ENCODE data around the gene GALNT2. TPM values are rescaled to one million over a fixed set of nuclear protein-coding genes. Genes with fewer than 3 reads are reported as not detected.

The GALNT2 gene
- total and polyA plus RNA-seq, 2 experiments from 2014 or later = 17.8 to 48.3 TPM

GRCh38 chr1:230281556-230281955 is 214.5 kb downstream of the GALNT2 start (continued):
- no peak for TF ChIP-seq REST (IDR thresholded peaks at IDR 0.05; ENCODE audit: unreplicated experiment)
- TF ChIP-seq STAT1 (IDR thresholded peaks at IDR 0.05; ENCODE audit: unreplicated experiment) = no peak
- TF ChIP-seq POLR2AphosphoS5 (IDR thresholded peaks at IDR 0.05; ENCODE audit: low read depth) = no peak
- TF ChIP-seq ZNF114 (CRISPR knock-in tag; IDR thresholded peaks at IDR 0.05) = no peak
- TF ChIP-seq EZH2phosphoT487 (IDR thresholded peaks at IDR 0.05; ENCODE audit: unreplicated experiment) = no peak
- TF ChIP-seq EZH2 (IDR thresholded peaks at IDR 0.05; ENCODE audit: low read depth, unreplicated experiment) = no peak

DNA sequence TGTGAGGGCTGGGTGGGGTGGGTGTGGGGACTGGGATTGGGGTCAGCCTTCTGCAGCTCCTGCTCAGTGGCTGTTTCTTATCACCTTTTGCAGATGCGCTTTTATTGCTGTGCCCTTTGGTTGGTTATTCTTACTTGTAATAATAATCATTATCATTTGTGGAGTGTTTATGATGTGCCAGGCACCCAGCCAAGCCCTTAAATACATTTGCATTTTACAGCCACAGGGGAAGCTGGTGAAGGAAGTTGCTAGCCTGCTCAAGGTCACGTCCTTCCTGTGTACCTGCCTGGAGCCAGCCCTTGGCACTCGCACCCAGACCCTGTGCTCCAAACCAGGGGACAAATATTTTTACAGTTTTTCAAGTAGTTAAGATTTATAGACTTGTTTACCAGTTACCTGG is 215.1 kb downstream of the GALNT2 start:
- no peak overlapping the region for H3K4me3 Mint-ChIP-seq
- Histone ChIP-seq H3K4me1 (ENCODE audit: insufficient read depth) (peaks cover 8% of the 10 kb centered on the region), H3K9me2 (ENCODE audit: insufficient read depth) (no peaks in the 10 kb centered on the region), H3K4me2 (no peak overlapping the region), H3K27ac (ENCODE audit: low read depth) (no peak overlapping the region), H3K27me3 (ENCODE audit: insufficient read depth) (no peaks in the 10 kb centered on the region), H4K20me1 (replicated peaks; ENCODE audit: insufficient read depth) (no peaks in the 10 kb centered on the region), H3K79me2 (replicated peaks; ENCODE audit: insufficient read depth) (no peaks in the 10 kb centered on the region), H3K4me3 (no peak overlapping the region), H3F3A (replicated peaks; ENCODE audit: low read depth) (no peaks in the 10 kb centered on the region), H3K36me3 (ENCODE audit: insufficient read depth) (no peaks in the 10 kb centered on the region; the same call in 1 of the 2 replicates), H2AFZ (no peak overlapping the region)
- H3K9me3 Mint-ChIP-seq = no peaks in the 10 kb centered on the region
- peaks cover 6% of the 10 kb centered on the region for H3K27me3 Mint-ChIP-seq (ENCODE audit: insufficient read depth, low read depth, poor library complexity)
- ATAC-seq = no peak
- no peak for DNase-seq (ENCODE audit: low spot score)
- peaks cover 34% of the 10 kb centered on the region for H3K4me1 Mint-ChIP-seq
- H3K27ac Mint-ChIP-seq = no peak overlapping the region
- H3K36me3 Mint-ChIP-seq (ENCODE audit: low read depth) = peaks cover 6% of the 10 kb centered on the region; the same call in 2 of the 3 replicates
- no peak for TF ChIP-seq NANOG (IDR thresholded peaks at IDR 0.05; ENCODE audit: borderline replicate concordance)
- no peak for TF ChIP-seq EZH2 (IDR thresholded peaks at IDR 0.05; ENCODE audit: low read depth, unreplicated experiment)
- no peak for TF ChIP-seq CREB1 (CRISPR knock-in tag; IDR thresholded peaks at IDR 0.05; ENCODE audit: low read depth)
- no peak for TF ChIP-seq REST (IDR thresholded peaks at IDR 0.05; ENCODE audit: unreplicated experiment)
- no peak for TF ChIP-seq JUNB (IDR thresholded peaks at IDR 0.05; ENCODE audit: unreplicated experiment)
- TF ChIP-seq EZH2phosphoT487 (IDR thresholded peaks at IDR 0.05; ENCODE audit: unreplicated experiment) = no peak
- TF ChIP-seq POLR2AphosphoS5 (IDR thresholded peaks at IDR 0.05; ENCODE audit: low read depth) = no peak
- no peak for TF ChIP-seq STAT1 (IDR thresholded peaks at IDR 0.05; ENCODE audit: unreplicated experiment)
- TF ChIP-seq, protein P1, sequence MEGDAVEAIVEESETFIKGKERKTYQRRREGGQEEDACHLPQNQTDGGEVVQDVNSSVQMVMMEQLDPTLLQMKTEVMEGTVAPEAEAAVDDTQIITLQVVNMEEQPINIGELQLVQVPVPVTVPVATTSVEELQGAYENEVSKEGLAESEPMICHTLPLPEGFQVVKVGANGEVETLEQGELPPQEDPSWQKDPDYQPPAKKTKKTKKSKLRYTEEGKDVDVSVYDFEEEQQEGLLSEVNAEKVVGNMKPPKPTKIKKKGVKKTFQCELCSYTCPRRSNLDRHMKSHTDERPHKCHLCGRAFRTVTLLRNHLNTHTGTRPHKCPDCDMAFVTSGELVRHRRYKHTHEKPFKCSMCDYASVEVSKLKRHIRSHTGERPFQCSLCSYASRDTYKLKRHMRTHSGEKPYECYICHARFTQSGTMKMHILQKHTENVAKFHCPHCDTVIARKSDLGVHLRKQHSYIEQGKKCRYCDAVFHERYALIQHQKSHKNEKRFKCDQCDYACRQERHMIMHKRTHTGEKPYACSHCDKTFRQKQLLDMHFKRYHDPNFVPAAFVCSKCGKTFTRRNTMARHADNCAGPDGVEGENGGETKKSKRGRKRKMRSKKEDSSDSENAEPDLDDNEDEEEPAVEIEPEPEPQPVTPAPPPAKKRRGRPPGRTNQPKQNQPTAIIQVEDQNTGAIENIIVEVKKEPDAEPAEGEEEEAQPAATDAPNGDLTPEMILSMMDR (conservative IDR thresholded peaks at IDR 0.05; ENCODE audit: low read depth in 2 of 2) = no peak

Data from GM23338 (cell line).